ENCODE results near the gene CDH13. TPM values are rescaled to one million over a fixed set of nuclear protein-coding genes. Genes with fewer than 3 reads are reported as not detected.

The CDH13 gene
- total RNA-seq, 1 donor from 2014 or later, result 2.0 TPM

DNA sequence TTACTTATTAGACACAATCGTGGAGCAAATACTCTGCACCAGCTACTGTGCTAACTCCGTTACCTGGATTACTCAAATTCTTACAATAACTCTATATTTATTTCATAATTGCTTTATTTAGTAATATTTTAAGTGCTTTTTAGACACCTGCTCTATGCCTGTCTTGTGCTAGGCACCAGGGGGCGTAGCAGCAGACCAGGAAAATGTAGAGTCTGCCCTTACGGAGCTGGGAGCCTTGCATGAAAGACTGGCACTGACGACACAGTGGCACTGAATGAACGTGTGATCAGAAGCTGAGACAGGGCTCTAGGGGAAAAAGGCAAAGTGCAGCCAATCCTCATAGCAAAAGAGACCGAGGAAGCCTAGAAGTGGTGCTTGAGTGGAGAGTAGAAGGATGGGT lies 486.5 kb downstream of the CDH13 start:
- peak; percentile 19 for DNase-seq (ENCODE audit: low spot score)

- no peak for DNase-seq (ENCODE audit: low spot score)
Measured at GRCh38 chr16:83113811-83114210, 487.0 kb downstream of the CDH13 start.

- no peak for DNase-seq (ENCODE audit: low spot score)
Measured at GRCh38 chr16:83115491-83116232, 488.9 kb downstream of the CDH13 start.

DNA sequence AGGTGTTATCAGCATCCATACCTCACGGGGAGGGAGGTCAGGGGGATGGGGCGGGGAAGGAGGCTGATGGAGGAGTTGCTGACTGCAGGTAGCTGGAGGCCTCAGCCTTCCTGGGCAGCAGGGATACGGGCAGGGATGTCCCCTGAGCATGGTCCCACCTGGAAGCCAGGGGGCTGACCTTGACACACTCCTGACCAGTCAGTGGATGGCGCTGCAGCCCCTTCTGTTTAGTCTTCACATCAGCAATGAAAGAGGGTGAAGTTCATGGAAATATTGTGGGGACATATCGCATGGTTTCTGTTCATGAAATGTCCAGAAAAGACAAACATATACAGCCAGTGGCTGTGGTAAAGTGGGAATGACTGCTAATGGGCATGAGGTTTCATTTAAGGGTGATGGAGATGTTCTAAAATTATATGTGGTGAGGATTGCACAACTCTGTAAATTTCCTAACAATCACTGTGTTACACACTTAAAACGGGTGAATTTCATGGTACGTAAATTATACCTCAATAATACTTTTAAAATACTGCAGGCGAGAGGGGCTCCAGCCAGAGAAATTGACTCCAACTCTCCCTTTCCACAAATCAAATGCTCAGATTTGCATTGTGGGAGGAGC lies 489.6 kb downstream of the CDH13 start:
- no peak for DNase-seq (ENCODE audit: low spot score)

DNA sequence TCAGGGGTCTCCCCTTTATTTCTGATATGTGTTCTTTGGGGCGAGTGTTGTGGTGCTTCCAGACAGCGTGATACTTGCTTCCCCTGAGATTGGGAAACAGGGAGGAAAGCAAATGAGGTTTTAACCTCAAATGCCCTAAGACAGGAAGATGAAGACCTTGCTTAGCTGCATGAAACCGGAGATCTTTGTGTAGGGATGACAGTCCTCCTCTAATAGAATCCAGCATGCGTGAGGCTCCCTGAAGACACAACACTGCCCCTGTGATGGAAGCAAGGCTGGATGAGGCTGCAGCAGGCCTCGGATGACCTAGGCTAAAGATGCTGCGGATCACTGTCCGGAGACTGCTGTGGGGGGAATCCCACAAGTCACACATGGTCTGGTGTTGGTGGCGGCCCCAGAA lies 491.0 kb downstream of the CDH13 start:
- DNase-seq (ENCODE audit: low spot score), result no peak

- DNase-seq (ENCODE audit: low spot score), result no peak
Measured at GRCh38 chr16:83118365-83118764, 491.6 kb downstream of the CDH13 start.

GRCh38 chr16:83125999-83126568 lies 499.3 kb downstream of the CDH13 start:
- no peak for DNase-seq (ENCODE audit: low spot score)

- DNase-seq (ENCODE audit: low spot score), result no peak
Measured at GRCh38 chr16:83128041-83128440, 501.3 kb downstream of the CDH13 start.

- no peak for DNase-seq (ENCODE audit: low spot score)
Measured at GRCh38 chr16:83130039-83130438, 503.3 kb downstream of the CDH13 start.

DNA sequence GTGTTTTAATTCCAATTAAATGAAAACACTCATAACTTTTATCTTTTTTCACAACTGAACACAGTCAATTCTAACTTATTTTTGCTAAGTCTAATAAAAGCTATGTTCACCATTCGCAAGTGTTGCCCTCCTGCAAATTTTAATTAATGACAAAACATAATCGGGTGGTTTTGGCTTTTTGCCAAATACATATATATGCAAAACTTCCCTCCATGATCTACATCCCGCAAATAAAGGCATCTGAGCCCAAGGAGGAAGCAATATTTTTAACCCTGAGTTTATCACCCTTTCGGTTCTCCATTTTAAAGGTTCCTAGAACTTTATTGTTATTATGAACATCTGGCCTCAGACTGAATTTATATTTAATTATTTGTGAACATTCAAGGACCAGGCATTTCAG lies 507.9 kb downstream of the CDH13 start:
- DNase-seq (ENCODE audit: low spot score), result no peak

DNA sequence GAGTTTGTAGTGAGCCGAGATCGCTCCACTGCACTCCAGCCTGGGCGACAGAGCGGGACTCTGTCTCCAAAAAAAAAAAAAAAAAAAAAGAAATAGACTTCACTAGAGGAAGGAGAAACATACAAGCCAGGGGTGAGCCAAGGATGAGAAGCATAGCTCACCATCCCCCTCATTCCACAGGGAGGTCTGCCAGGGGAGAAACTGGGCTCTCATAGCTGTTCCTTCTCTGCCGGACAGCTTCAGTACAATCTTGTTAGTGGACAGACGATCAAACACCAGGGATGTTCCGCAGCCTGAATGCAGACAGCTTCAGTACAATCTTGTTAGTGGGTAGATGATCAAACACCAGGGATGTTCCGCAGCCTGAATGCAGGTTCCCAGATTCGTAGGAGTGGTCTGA lies 509.6 kb downstream of the CDH13 start:
- DNase-seq (ENCODE audit: low spot score), result no peak

- no peak for DNase-seq (ENCODE audit: low spot score)
Measured at GRCh38 chr16:83136924-83137323, 510.2 kb downstream of the CDH13 start.

GRCh38 chr16:83137326-83137781 lies 510.6 kb downstream of the CDH13 start:
- DNase-seq (ENCODE audit: low spot score), result peak; percentile 46

DNA sequence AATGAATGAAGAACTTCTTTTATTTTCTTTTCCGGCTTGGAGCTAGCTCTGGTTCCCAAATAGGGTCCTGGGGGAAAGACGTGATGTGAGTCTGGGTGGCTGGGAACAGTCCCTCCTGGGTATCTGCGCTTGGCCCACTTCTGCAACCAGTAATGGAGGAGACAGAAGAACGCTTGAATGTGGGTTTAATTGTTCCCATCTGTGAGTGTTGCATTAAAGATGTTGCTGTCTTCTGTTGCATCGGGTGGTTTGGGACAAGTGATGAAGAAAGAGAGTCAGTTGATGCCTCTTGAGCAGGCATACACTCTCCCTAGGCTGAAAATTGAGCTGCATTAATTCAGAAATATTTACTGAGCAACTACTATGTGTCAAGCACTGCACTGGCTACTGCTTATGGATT lies 511.1 kb downstream of the CDH13 start:
- DNase-seq (ENCODE audit: low spot score), result no peak

DNA sequence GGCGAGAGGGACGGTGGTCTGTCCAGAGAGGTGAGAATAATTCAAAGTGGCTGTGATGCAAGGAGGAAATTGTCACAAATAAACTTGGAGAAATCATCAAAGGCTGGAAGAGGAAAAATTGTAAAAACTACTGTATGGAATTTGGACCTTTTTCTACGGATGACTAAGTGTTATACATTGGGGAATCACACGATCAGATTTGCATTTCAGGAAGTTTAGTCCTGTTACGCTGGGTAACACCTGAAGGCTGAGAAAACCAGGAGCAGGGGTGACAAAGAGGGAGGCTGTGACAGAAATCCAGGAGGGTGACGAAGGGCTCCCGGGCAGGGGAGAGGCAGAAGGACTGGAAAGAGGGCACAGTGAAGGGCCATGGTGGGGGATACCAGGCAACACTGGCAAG lies 511.7 kb downstream of the CDH13 start:
- no peak for DNase-seq (ENCODE audit: low spot score)

GRCh38 chr16:83138976-83139690 lies 512.4 kb downstream of the CDH13 start:
- no peak for DNase-seq (ENCODE audit: low spot score)

- DNase-seq (ENCODE audit: low spot score), result peak; percentile 21
Measured at GRCh38 chr16:83143788-83144187, 517.0 kb downstream of the CDH13 start.

DNA sequence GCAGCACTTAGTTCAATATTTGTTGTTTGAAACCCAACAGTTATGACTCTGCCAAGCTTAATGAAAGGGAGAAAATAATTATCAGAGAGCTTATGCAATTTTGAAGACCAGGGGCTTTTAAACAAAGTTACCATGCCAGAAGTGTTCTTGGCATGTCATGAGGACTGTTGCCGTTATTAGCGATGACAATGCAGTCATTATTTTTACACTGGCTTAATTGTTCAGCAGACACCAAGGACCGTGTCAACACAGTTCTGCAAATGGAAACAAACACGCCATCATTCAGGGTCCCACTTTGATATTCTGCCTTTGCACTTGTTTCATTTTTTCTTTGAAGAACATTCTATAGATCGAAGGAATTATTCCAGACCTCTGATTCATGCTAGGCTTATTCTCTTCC lies 518.5 kb downstream of the CDH13 start:
- DNase-seq (ENCODE audit: low spot score), result no peak

DNA sequence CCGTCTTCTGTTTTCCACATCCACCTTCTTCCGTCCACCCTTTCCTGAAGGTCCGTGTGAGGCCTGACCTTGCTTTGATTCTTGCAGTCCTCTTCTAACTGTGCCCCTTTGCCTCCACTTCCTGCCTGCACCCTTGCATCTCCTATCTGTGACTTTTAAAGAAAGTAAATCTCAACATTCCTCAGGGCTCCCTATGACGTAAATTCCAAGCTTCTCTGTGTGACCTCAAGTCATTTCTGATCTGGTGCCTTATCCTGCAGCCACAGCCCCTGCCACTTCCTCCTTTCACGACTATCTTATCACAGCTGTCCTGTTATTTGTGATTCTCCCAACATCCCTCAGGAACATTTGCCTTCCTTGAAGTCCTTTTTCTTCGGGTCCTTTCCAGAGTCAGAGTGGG lies 520.5 kb downstream of the CDH13 start:
- DNase-seq (ENCODE audit: low spot score), result no peak

- DNase-seq (ENCODE audit: low spot score), result no peak
Measured at GRCh38 chr16:83158320-83158957, 531.7 kb downstream of the CDH13 start.

- DNase-seq (ENCODE audit: low spot score), result no peak
Measured at GRCh38 chr16:83159049-83159448, 532.3 kb downstream of the CDH13 start.

Data from mucosa of gallbladder (tissue), 1 donor.